Upper lobe of right lung (tissue), 1 donor: ENCODE measurements around the gene ZDHHC24. TPM values are rescaled to one million over a fixed set of nuclear protein-coding genes. Genes with fewer than 3 reads are reported as not detected.

Experiments used
- ATAC-seq: fragments of 200-7000 bp; cut with Tn5 transposase; one replicate; pipeline ENCODE4 v1.9.1; 2020; ENCODE audit warnings: mild to moderate bottlenecking, moderate library complexity
- DNase-seq: peaks from one replicate; pipeline ENCODE4 v3.0.0-alpha.2; 2020
- H3K27ac ChIP-seq: fragments of 200-600 bp; one replicate; pipeline ENCODE4 v1.8.0; 2022
- H3K27me3 ChIP-seq: fragments of 200-600 bp; one replicate; pipeline ENCODE4 v1.8.0; 2022; ENCODE audit warnings: mild to moderate bottlenecking
- H3K36me3 ChIP-seq: fragments of 200-600 bp; one replicate; pipeline ENCODE4 v1.8.0; 2022
- H3K4me1 ChIP-seq: fragments of 200-600 bp; one replicate; pipeline ENCODE4 v1.8.0; 2022
- H3K4me3 ChIP-seq: fragments of 200-600 bp; one replicate; pipeline ENCODE4 v1.8.0; 2022; ENCODE audit warnings: mild to moderate bottlenecking
- H3K9me3 ChIP-seq: fragments of 200-600 bp; one replicate; pipeline ENCODE4 v1.8.0; 2022
- CTCF ChIP-seq: fragments of 200-600 bp; IDR thresholded peaks from one replicate; pipeline ENCODE4 v1.8.0; 2022; ENCODE audit warnings: antibody characterized with exemption
- intact Hi-C: fragments of 100-400 bp; cut with DNase I; formaldehyde crosslinking; loops from one replicate; pipeline ENCODE4 v1.11.0; 2022
- total RNA-seq: library from RNA; stranded (reverse); fragmentation: NEBNext Ultra II Directional; extraction: Animal tissue kit (Norgen Biotek cat#: 25700); gene quantifications from one replicate; pipeline ENCODE4 v1.2.1, GENCODE V29; 2021
- donor health status: DM: no; HTN: yes; CAD: no; lungs with severe emphysema.

ZDHHC24 gene
- total RNA-seq, 1 donor from 2014 or later: 14.5 TPM

- TF ChIP-seq CTCF: no peak
- peaks cover 15% of the 10 kb centered on the region for H3K4me1 ChIP-seq
- H3K27me3 ChIP-seq: no peaks in the 10 kb centered on the region
- peak overlapping the region; percentile 98 for H3K27ac ChIP-seq
- H3K9me3 ChIP-seq: no peaks in the 10 kb centered on the region
- DNase-seq (peak; percentile 81), ATAC-seq (peak; percentile 55)
- H3K4me3 ChIP-seq: peak overlapping the region; percentile 94
- intact Hi-C loops: no loop called here
- peaks cover 19% of the 10 kb centered on the region for H3K36me3 ChIP-seq
These were observed 66.3 kb downstream of the ZDHHC24 start for GRCh38 chr11:66479394-66480116.

GRCh38 chr11:66478729-66479393 lies 67.0 kb downstream of the ZDHHC24 start:
- Histone ChIP-seq H3K27me3 (no peaks in the 10 kb centered on the region), H3K9me3 (no peaks in the 10 kb centered on the region), H3K36me3 (peaks cover 12% of the 10 kb centered on the region), H3K27ac (peak overlapping the region; percentile 98), H3K4me3 (peak overlapping the region; percentile 94), H3K4me1 (peaks cover 15% of the 10 kb centered on the region)
- intact Hi-C loops: no loop called here
- ATAC-seq (no peak), DNase-seq (peak; percentile 54)
- peak; percentile 75 for TF ChIP-seq CTCF

GRCh38 chr11:66477263-66478201 lies 68.3 kb downstream of the ZDHHC24 start:
- DNase-seq (peak; percentile 51), ATAC-seq (no peak)
- H3K9me3 ChIP-seq: no peaks in the 10 kb centered on the region
- no peak overlapping the region for H3K27ac ChIP-seq
- no peak overlapping the region for H3K4me3 ChIP-seq
- peaks cover 15% of the 10 kb centered on the region for H3K4me1 ChIP-seq
- H3K27me3 ChIP-seq: no peaks in the 10 kb centered on the region
- intact Hi-C loops: no loop called here
- TF ChIP-seq CTCF: no peak
- peaks cover 3% of the 10 kb centered on the region for H3K36me3 ChIP-seq

- DNase-seq: no peak
- no peaks in the 10 kb centered on the region for H3K9me3 ChIP-seq
- intact Hi-C loops: no loop called here
- no peak overlapping the region for H3K4me3 ChIP-seq
- ATAC-seq: no peak
- no peak for TF ChIP-seq CTCF
- peaks cover 7% of the 10 kb centered on the region for H3K36me3 ChIP-seq
- H3K27ac ChIP-seq: no peak overlapping the region
- H3K4me1 ChIP-seq: peaks cover 15% of the 10 kb centered on the region
- H3K27me3 ChIP-seq: no peaks in the 10 kb centered on the region
These were observed 69.0 kb downstream of the ZDHHC24 start for GRCh38 chr11:66476841-66477251.

- ATAC-seq: no peak
- Histone ChIP-seq H3K27ac (no peak overlapping the region), H3K4me1 (peaks cover 15% of the 10 kb centered on the region), H3K9me3 (no peaks in the 10 kb centered on the region), H3K4me3 (no peak overlapping the region), H3K27me3 (no peaks in the 10 kb centered on the region), H3K36me3 (peaks cover 7% of the 10 kb centered on the region)
- intact Hi-C loops: no loop called here
- DNase-seq: no peak
- TF ChIP-seq CTCF: no peak
These were observed 69.5 kb downstream of the ZDHHC24 start for GRCh38 chr11:66476173-66476840.
